ENCODE results near the gene CLSTN3.

DNA sequence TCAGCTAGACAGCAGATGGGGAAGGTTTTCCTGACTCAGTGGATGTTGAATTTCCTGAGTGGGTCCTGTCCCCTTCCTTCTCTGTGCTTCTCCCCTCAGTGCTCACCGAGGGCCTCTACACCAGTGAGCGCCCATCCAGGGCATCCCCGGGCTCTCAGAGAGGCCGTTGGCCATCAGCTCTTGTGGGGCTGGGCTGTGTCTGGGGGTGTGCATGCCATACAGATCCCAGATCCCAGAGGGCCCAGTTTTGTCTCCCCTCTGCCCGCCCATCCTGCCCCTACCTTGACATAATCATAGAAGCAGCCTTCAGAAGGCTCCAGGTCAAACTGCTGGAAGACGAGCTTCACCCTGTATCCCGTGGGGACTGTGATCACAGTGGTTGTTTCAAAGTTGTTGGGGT is 39.0 kb upstream of the CLSTN3 start:
- TF ChIP-seq POLR2AphosphoS5 (IDR thresholded peaks at IDR 0.05; ENCODE audit: low read depth, low read length) (no peak), CTCF (IDR thresholded peaks at IDR 0.05) (no peak), USF2 (IDR thresholded peaks at IDR 0.05; ENCODE audit: borderline replicate concordance, low read depth, low read length) (no peak), SIN3A (IDR thresholded peaks at IDR 0.05; ENCODE audit: borderline replicate concordance, low read depth, low read length) (no peak), RCOR1 (IDR thresholded peaks at IDR 0.05; ENCODE audit: low read length) (no peak), TAF1 (IDR thresholded peaks at IDR 0.05; ENCODE audit: borderline replicate concordance, low read depth, low read length) (no peak), EP300 (IDR thresholded peaks at IDR 0.05; ENCODE audit: borderline replicate concordance in 1 of 2, low read depth in 1 of 2, low read length in 1 of 2) (no peak), RXRA (IDR thresholded peaks at IDR 0.05; ENCODE audit: borderline replicate concordance, low read depth) (no peak)

Measured in SK-N-SH (cell line).